DMS 273 (cell line): Measurements from ENCODE around the gene CTNNAL1.
A peak's percentile ranks its signal among the peaks of the same experiment; 100 is the strongest.
"Not testable (repeated sequence)": the region's sequence is repeated elsewhere in the genome, so short reads cannot be mapped to it uniquely, and the experiment has no call there.

Experiments
- DNase-seq: peaks from one replicate; lab custom pipeline; 2025; ENCODE audit not compliant: unreplicated experiment; lab: John Stamatoyannopoulos, UW

Gene CTNNAL1

DNA sequence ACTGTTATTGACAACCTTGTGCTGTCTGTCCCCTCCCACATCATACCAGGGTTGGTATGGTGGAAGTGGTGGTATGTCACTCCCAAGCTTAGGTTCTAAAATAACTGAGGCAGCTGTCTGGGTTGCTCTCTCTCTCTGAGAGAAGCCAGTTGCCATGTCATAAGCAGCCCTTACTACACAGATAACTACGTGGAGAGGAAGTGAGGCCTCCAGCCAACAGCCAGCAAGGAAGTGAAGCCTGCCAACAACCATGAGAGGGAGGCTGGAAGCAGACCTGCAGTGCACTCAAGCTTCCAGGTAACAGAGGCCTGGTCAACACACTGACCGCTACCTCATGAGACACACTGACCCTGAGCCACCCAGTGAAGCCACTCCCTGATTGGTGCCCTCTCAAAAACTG lies 18.6 kb downstream of the CTNNAL1 start:
- no peak for DNase-seq

DNA sequence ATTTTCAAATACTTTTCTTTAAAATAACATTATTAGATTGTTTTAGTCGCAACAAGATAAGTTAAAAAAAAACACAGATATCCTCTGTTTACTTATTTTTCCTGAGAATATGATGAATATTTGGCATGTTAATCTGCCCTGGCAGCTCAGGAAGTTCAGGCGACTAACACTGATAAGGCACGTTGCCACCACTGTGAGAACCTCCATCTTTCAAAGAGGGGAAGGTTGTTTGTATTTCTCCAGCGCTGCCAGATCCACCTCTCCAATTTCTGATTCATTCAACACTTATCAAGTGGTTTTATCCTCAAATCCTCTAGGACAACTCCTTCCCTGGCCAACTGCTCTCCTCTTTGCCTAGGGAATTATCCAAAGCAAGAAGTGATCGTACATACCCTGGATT lies 21.8 kb downstream of the CTNNAL1 start:
- DNase-seq, result no peak

DNA sequence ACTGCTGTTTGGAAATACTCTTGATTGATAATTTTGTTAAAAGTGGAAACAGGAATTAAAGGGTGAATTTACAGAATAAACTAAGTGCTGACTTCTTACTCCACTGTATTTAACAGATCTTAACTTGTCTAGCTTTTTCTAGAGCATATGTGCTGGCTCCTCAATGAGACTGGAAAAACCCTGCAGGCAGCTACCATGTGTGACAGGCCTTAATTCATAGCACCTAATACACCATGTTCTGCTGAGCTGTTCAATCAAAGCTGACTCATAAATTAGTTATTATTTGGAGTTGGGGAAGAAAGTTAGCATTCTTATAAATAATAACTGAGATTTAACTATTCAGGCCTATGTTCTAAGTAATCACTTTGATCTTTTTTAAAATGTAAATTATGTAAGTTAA lies 29.4 kb downstream of the CTNNAL1 start:
- no peak for DNase-seq

DNA sequence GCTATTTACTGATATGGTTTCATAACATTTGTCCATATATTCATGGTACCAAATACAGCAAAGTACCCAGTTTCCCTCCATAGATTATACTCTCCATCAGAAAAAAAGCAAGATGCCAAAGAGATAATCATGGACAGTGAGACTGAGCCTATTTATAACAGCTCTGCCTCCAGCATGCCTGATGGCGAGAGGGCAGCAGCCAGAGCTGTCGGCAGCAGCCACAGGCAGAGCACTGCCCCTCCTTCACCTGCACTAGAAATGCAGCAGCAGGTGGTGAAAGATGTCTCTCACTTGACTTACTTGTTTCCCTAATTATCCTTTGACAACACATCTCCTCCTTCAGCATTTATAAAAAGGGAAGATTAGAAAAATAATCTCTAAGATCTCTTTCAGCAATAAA lies 32.4 kb downstream of the CTNNAL1 start:
- no peak for DNase-seq

DNA sequence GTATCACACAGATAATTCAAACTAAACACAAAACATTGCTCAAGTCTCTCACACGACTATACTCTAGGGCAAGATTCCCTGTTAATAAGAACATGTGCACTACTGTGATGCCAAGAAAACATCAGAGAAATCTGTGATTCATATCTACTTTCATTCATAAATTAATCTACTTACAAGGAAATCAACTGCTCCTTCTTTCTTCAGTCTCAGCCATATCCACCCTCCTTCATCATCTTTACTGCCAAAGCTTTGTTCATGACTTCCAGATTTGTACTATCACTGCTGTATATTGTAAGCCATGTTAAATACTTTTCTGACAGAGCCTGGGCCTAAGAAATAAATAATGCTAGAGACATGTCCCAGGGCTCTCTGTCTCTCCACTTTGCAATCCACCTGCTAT lies 35.1 kb downstream of the CTNNAL1 start:
- no peak for DNase-seq

DNA sequence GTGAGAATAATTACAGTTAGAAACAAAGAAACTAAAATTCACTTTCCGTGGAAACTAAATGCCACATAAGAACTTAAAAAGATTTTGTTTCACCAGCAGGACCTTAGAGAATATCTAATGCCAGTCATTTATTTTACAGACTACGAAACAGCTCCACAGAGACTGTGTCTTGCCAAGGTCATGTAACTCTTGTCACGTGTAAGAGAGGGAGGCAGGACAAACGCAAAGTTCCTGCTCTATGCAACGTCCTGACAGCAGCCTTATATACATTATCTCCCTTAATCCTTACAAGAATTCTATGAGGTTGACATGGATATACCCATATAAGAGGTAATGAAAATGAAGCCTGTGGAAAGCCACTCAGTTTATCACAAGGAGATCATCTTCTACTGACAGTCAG lies 39.4 kb downstream of the CTNNAL1 start:
- no peak for DNase-seq

DNA sequence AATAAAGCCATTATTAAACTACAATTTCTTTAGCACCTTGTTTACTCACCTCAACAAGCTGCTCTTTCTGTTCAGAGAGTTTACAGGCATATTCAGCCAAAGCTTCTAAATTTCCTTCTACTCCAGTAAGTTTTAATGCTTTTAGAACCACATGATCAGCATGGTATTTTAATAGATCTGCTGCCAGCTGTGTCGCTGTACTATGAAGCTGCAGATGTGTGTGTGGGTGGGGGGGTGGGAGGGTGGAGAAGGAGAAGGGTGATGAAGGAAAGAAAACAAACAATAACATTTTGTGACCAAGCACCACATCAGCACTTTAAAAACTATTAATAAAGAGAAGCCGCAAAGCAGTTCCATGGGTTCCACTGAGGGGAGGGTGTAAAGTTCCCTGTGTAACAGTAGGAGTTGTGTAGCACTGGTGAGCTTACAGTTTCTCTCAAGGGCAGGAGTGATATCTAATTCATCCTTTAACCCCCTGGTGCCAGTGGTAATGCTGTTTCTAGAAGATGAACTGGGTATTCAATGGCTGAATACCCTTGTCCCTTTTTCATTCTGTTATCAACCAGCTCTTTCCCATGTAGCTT lies 40.6 kb downstream of the CTNNAL1 start:
- DNase-seq, result no peak

DNA sequence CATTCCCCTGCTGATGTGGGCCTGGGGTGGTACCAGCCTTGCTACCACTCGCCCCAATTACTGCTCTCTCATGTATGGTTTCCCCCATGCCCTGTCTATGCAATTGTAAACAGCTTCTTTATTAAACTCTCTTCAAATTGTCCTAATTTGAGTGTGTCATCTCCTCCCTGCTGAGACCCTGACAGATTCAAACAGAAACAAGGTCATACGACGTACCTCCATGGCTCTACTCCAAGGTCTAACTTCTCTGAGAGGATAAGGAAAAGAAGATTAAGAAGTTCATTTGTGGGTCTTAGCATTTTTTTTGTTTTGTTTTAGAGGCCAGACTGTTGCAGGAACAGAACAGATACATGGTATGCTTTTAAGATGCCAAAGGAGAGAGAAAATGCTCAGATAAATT lies 41.1 kb downstream of the CTNNAL1 start:
- DNase-seq, result no peak

DNA sequence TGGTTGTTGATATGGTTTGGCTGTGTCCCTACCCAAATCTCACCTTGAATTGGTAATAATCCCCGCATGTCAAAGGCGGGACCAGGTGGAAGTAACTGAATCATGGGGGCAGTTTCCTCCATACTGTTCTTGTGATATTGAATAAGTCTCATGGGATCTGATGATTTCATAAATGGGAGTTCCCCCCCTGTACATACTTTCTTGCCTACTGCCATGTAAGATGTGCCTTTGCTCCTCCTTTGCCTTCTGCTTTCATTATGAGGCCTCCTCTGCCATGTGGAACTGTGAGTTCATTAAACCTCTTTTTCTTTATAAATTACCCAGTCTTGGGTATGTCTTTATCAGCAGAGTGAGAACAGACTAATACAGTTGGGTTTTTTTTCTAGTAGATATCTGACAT lies 41.9 kb downstream of the CTNNAL1 start:
- not testable (repeated sequence) for DNase-seq

DNA sequence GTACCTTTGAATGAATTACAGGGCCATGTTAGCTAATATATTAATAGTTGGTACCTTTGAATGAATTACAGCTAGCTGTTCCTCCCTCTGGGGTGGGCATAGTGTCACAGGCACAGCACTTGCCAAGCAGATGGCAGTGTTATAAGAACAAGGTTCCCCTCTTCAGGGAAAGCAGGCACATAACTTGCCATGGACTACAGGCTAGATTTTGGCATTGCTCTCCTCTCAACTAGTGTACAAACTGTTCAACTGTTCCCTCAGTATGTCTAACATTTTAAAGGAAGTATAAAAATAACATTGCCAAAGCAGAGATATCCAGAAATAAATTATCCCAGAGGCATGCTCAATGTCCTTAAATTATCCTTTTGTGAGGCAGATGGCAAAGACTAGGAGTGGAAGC lies 45.4 kb downstream of the CTNNAL1 start:
- DNase-seq, result peak; percentile 10

DNA sequence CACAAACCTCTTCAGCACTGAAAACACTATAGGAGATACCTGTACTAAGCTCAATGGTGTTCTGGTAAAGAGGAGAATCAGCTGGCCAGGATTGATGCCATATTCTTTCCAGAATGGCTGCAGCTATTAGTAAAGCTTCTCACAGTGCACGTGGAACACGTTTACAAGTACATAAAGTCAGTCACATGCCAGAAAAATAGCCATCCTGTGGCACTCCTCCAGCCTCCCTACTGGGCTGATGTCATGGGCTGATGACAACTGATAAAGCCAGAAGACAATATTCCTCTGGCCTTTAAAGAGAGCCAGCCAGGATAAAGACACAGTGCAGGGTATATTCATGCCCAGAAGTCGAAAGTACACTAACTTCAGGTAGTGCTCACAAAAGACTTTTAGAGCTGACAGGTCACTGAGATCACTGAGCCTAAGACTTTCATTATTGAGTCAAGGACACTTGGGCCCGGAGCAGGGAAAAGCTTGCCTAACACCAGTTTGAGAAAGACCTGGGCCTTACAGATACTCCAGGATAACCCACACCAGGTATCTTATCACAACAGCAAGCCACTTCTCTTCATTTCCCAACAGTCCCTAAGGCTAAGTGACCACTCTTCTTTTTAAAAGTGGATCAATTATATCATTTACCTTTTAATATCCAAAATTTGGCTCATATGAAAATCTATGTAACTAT lies 49.7 kb downstream of the CTNNAL1 start:
- DNase-seq, result no peak

DNA sequence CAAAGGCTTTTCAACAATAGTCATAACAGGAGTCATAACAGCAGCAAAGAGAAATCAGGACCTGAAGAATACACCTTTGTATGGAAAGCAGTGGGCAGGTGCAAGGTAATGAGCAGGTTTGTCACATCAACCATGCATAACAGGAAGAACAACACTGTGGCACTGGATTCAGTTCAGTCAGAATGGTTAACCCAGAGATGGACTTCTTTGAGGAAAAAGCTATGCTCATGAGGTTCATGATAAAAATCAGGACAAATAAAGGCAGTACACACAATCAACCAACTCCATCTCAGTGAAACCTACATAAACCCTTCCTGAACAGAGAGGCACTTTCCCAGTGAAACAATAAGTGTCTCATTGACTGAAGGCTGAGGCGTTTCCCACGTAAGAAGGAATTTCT lies 52.1 kb downstream of the CTNNAL1 start:
- no peak for DNase-seq

DNA sequence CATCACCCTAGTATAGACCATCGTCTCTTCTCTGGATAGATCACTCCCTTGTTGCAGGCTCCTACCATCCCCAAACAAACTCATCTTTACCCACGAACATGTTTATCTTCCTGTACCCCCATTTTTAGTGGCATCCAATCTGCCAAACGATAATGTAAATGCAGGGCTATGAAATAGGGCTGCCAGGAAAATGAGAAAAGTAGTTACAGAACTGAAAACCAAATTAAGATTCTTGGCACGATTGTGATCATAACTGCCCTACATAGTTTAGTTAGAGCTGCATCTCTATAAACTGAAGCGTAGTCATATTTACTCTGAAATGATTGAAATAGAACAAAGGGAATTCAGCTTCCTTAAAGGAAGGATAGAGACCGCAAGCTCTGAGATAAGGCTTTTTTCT lies 53.0 kb downstream of the CTNNAL1 start:
- DNase-seq, result no peak

DNA sequence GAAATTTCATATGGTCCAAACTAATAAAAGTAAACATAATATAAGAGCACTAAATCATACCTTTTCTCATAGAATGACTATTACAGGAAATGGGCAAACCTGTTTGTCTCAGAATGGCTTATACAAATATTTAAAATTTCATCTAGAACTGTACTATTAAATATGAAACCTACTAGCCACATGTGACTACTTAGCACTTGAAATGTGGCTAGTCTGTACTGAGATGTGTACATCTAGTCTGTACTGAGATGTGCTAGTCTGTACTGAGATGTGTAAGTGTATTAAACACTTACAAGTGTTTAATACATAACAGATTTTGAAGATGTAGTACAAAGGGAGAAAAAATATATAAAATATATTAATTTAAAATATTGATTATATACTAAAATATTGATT lies 56.7 kb downstream of the CTNNAL1 start:
- DNase-seq, result no peak

DNA sequence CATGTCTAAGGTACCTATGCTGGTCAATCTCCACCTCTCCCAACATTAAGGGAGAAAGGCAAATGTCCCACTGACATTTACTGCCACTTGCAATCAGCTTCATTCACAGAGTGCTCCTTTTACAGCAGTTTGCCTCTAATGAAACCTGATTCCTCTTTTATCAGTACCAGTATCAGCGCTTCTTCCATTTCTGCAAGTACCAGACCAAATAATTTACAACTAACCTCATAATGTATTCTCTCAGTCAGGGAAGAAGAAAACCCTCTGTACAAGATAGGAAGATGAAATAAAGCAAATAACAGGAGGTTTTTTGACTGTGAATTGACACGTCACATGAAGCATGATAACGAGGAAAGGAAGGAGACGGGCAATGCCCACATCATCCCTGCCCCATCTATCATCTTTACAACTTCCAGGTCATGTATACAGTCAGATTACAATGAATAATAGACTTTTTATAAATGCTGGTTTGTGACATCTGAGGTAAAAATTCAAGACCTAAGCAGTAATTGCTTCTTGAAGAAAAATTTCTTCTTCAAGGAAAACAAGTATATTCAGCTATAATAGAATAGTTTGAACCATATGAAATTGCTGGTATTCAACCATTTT lies 57.2 kb downstream of the CTNNAL1 start:
- DNase-seq, result no peak

DNA sequence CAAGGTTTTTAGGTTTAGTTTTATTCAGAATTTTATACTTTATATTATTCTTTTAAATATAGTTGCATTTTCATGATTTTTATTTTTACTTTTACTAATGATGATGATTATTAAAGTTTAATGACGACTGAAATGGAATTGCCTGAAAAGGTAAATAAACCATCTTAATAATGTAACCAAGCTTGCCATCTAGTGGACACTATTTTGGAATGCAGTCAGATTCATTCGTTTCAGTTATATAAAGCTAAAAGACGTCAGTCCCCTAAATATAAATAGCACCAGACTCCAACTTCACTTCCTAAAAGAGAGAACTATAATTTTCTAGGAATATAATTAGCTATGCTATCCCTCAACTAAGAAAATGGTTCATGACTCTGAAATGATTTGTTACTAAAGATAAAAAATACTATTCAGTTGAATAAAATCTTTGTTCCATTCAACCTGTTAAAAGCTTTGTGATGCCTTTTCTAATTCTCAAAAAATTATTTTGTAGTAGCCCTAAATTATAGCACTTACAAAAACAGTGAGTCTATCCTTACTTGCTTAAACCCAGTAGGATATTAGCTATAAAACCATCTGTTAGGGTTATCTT lies 59.2 kb downstream of the CTNNAL1 start:
- DNase-seq, result peak; percentile 55

DNA sequence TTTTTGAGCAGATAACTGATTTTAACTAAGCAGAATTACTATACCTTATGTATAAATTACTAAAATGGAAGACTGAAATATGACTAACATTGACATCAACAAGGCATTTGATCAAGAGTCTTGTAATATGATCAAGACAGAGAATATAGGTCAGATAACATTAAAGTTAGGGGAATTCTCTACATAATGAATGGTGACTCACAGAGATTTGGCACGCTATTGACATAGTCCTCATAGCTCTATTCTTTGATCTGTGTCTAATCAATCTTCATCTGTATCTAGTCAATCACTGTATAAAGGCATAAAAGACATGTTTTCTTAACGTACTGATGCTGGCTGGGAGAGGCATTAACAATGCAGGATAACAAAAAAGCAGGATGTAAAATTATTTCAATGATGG lies 61.7 kb downstream of the CTNNAL1 start:
- DNase-seq, result no peak

DNA sequence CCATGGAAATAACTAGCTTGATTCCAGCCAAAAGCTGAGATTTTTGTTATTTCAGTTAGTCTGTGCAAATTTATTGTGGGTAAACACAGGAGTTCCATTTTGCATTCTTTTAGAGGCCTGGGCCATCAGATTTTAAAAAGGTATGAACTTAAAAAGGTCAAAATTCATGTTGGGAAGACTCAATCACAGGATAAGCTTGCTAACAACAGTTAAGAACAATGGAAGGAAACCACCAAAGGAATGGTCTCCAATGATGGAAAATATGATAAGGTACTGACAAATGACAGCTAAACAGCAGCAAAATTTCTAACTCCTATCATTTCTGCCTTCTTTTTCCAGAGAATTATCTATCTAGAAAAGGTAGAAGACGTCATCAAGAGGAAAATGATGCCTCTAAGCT lies 63.1 kb downstream of the CTNNAL1 start:
- DNase-seq, result no peak

DNA sequence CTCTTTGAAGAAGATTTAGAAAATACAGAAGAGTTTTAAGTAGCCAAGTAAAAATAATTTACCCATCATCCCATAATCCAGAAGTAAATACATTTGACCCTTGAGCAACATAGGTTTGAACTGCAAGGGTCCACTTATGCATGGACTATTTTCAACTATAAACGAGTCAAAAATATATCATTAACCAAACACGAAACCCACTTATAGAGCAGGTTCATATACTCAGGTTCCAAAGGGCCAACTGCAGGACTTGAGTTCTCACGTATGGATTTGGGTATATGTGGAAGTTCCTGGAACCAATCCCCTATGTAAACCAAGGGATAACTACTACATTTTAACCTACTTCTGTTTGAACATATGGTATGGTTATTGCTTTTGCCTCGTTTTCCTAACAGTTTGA lies 73.3 kb downstream of the CTNNAL1 start:
- DNase-seq, result no peak

DNA sequence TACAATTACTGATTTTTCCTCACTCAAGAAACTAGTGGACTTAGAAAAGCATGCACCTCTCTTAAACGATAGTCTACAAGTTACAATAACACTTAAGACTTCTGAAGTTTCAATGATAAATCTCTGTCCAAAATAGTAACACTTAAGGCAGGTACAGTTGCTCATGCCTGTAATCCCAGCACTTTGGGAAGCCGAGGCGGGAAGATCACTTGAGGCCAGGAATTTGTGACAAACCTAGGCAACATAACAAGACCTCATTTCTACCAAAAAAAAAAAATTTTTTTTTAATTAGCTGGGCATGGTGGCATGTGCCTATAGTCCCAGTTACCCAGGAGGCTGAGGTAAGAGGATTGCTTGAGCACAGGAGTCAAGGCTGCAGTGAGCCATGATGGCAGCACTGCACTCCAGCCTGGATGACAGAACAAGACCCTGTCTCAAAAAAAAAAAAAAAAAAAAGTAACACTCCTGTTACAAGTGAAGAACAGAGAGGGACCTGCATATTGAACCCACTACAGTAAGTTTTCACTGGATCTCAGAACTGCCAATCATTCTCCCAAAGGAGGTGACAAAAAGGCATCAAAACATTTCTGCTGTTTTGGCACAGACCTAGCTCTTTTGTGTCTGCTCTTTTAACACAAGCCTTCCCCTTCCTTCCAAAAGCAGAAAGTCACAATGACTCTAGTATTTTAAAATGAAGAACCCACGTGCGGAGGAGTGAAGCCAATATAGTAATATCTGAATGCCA lies 75.6 kb downstream of the CTNNAL1 start:
- DNase-seq, result no peak

DNA sequence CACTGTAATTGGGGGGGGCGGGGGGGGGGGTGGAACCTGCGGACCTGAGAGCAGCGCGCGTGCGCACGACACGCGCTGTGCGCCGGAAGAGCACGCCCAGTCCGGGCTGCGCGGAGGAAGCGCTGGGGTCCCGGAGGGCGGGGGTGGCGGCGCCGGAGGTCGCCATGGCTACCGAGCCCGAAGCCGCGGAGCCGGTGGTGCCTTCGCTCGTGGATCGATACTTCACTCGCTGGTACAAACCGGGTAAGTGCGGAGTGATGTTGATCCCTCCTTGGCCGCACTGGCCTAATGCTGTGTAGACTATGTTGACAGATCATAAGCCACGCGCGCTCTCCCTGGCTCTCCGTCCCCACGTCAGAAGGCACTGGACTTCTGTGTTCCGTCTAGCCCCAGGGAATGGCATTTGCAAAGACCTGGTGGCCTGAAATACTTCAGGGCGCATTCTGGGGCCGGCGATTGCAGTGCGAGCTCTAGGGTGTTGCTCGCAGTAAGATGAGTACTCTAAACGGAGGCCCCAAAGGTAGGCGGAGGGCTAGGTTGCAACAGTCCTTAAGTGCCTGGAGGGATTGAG lies 78.9 kb downstream of the CTNNAL1 start, which contains the start of gene ABITRAM:
Gene ABITRAM, plus strand, starts transcription at position 78 of the 571 bp plus-strand sequence. Its CDS starts 87 bp downstream, at position 165.
- peak; percentile 92 for DNase-seq
